ENCODE results near the gene FAM177A1. TPM values are rescaled to one million over a fixed set of nuclear protein-coding genes. Genes with fewer than 3 reads are reported as not detected.

FAM177A1 gene
- total RNA-seq (10 to 100 TPM; 35.2 to 41.5 TPM), polyA plus RNA-seq (10 to 100 TPM; 46.8 to 60.0 TPM)

- no peaks in the 10 kb centered on the region for H3K27me3 Mint-ChIP-seq
- DNase-seq, result peak; percentile 98 to 100 (median 99)
- POLR2A ChIA-PET (ENCODE audit: partially characterized antibody), result interaction anchor here (0.6 to 3.5 kb wide), 28 partner anchors 10 to 780 kb away, joined by 3 to 91 read pairs (median 4); partner anchors contain the start of genes BAZ1A, BRMS1L, NFKBIA and PPP2R3C
These were observed at the start of gene FAM177A1 for GRCh38 chr14:35046048-35046750. FAM177A1 (plus strand) TSS chr14:35046272; CDS start chr14:35046464, 192 bp downstream.

GRCh38 chr14:34997762-34998161, 48.3 kb upstream of the FAM177A1 start:
- intact Hi-C loops (cut with micrococcal nuclease), result no loop called here
- H3K4me1 Mint-ChIP-seq, result peaks cover 7 to 16% (median 10%) of the 10 kb centered on the region in 4 donors
- peaks cover 17 to 39% of the 10 kb centered on the region in 2 donors for H3K36me3 Mint-ChIP-seq
- POLR2A ChIA-PET (ENCODE audit: partially characterized antibody), result no interaction called here
- no peak overlapping the region for H3K4me3 Mint-ChIP-seq
- Histone ChIP-seq H3K36me3 (ENCODE audit: insufficient read depth, low read length) (no peaks in the 10 kb centered on the region), H3K4me3 (ENCODE audit: low read length in 2 of 2) (no peak overlapping the region), H3K27me3 (ENCODE audit: insufficient read depth, low read length) (no peaks in the 10 kb centered on the region), H3K9me3 (ENCODE audit: control insufficient read depth in 1 of 2, low read length in 2 of 2) (no peaks in the 10 kb centered on the region), H3K27ac (ENCODE audit: low read depth, low read length) (no peak overlapping the region), H3K4me1 (ENCODE audit: insufficient read depth, low read length) (peaks cover 13% of the 10 kb centered on the region)
- no peaks in the 10 kb centered on the region for H3K9me3 Mint-ChIP-seq
- no peaks in the 10 kb centered on the region for H3K27me3 Mint-ChIP-seq
- H3K27ac Mint-ChIP-seq, result peak overlapping the region in 2 of 7 donors; percentile 37 to 76
- CTCF ChIA-PET (ENCODE audit: partially characterized antibody), result interaction anchor here (0.9 kb wide), 1 partner anchor 14 kb away, joined by 3 read pairs; no protein-coding TSS in a partner anchor
- no peak for DNase-seq

More at GRCh38 chr14:35046048-35046750, at the start of gene FAM177A1:
- Histone ChIP-seq H3K27me3 (ENCODE audit: insufficient read depth, low read length) (no peaks in the 10 kb centered on the region), H3K27ac (ENCODE audit: low read depth, low read length) (peak within 1 kb of the TSS; percentile 98), H3K4me3 (ENCODE audit: low read length in 2 of 2) (peak within 1 kb of the TSS; percentile 76 to 92), H3K9me3 (ENCODE audit: control insufficient read depth in 1 of 2, low read length in 2 of 2) (no peaks in the 10 kb centered on the region), H3K36me3 (ENCODE audit: insufficient read depth, low read length) (no peaks in the 10 kb centered on the region), H3K4me1 (ENCODE audit: insufficient read depth, low read length) (peaks cover 24% of the 10 kb centered on the region)
- Mint-ChIP-seq H3K4me3 (peak within 1 kb of the TSS; percentile 87 to 100 (median 96)), H3K4me1 (peaks cover 19 to 38% (median 30%) of the 10 kb centered on the region in 4 donors), H3K27ac (peak within 1 kb of the TSS; percentile 95 to 100 (median 99)), H3K36me3 (peaks cover 5 to 27% of the 10 kb centered on the region in 2 donors), H3K9me3 (peaks cover 0 to 2% (median 0%) of the 10 kb centered on the region in 8 donors)
- intact Hi-C loops (cut with micrococcal nuclease), result loop anchor here (1.0 to 2.0 kb wide), 8 partner anchors 64 to 763 kb away; partner anchors contain the start of genes NFKBIA, PRORP, PSMA6 and RALGAPA1
- CTCF ChIA-PET (ENCODE audit: partially characterized antibody), result interaction anchor here (1.0 to 2.3 kb wide), 6 partner anchors 65 to 373 kb away, joined by 3 to 7 read pairs (median 5); partner anchors contain the start of gene NFKBIA

- no peaks in the 10 kb centered on the region for H3K27me3 Mint-ChIP-seq
- Histone ChIP-seq H3K36me3 (ENCODE audit: insufficient read depth, low read length) (no peaks in the 10 kb centered on the region), H3K9me3 (ENCODE audit: control insufficient read depth in 1 of 2, low read length in 2 of 2) (no peaks in the 10 kb centered on the region), H3K4me1 (ENCODE audit: insufficient read depth, low read length) (peaks cover 8% of the 10 kb centered on the region), H3K27ac (ENCODE audit: low read depth, low read length) (no peak overlapping the region), H3K27me3 (ENCODE audit: insufficient read depth, low read length) (no peaks in the 10 kb centered on the region), H3K4me3 (ENCODE audit: low read length in 2 of 2) (no peak overlapping the region)
- no peak overlapping the region for H3K4me3 Mint-ChIP-seq
- DNase-seq, result no peak
- peaks cover 2 to 8% (median 5%) of the 10 kb centered on the region in 4 donors for H3K4me1 Mint-ChIP-seq
- no peaks in the 10 kb centered on the region for H3K9me3 Mint-ChIP-seq
- CTCF ChIA-PET (ENCODE audit: partially characterized antibody), result no interaction called here
- H3K36me3 Mint-ChIP-seq, result peaks cover 25 to 46% of the 10 kb centered on the region in 2 donors
- POLR2A ChIA-PET (ENCODE audit: partially characterized antibody), result interaction anchor here (0.7 kb wide), 1 partner anchor 8 kb away, joined by 3 read pairs; no protein-coding TSS in a partner anchor
- H3K27ac Mint-ChIP-seq, result no peak overlapping the region
- intact Hi-C loops (cut with micrococcal nuclease), result no loop called here
These were observed 46.6 kb upstream of the FAM177A1 start for GRCh38 chr14:34999500-34999899.

- intact Hi-C loops (cut with micrococcal nuclease), result loop anchor here (10.0 kb wide), 1 partner anchor 327 kb away; no protein-coding TSS in a partner anchor
- H3K4me3 Mint-ChIP-seq, result no peak overlapping the region
These were observed 44.5 kb upstream of the FAM177A1 start for GRCh38 chr14:35001621-35002020.

GRCh38 chr14:35004839-35005238, 41.2 kb upstream of the FAM177A1 start:
- no peak overlapping the region for H3K4me3 ChIP-seq (ENCODE audit: low read length in 2 of 2)
- Mint-ChIP-seq H3K36me3 (peaks cover 29 to 45% of the 10 kb centered on the region in 2 donors), H3K4me1 (no peaks in the 10 kb centered on the region), H3K27ac (peak overlapping the region in 1 of 7 donors; percentile 47), H3K4me3 (no peak overlapping the region), H3K27me3 (no peaks in the 10 kb centered on the region), H3K9me3 (no peaks in the 10 kb centered on the region)
- POLR2A ChIA-PET (ENCODE audit: partially characterized antibody), result no interaction called here
- H3K4me1 ChIP-seq (ENCODE audit: insufficient read depth, low read length), result no peaks in the 10 kb centered on the region
- DNase-seq, result no peak
- no peaks in the 10 kb centered on the region for H3K27me3 ChIP-seq (ENCODE audit: insufficient read depth, low read length)
- CTCF ChIA-PET (ENCODE audit: partially characterized antibody), result interaction anchor here (1.4 kb wide), 1 partner anchor 24 kb away, joined by 3 read pairs; no protein-coding TSS in a partner anchor
- peaks cover 6% of the 10 kb centered on the region for H3K36me3 ChIP-seq (ENCODE audit: insufficient read depth, low read length)
- H3K9me3 ChIP-seq (ENCODE audit: control insufficient read depth in 1 of 2, low read length in 2 of 2), result no peaks in the 10 kb centered on the region
- H3K27ac ChIP-seq (ENCODE audit: low read depth, low read length), result no peak overlapping the region
- intact Hi-C loops (cut with micrococcal nuclease), result loop anchor here (10.0 kb wide), 1 partner anchor 330 kb away; no protein-coding TSS in a partner anchor

More at GRCh38 chr14:35001621-35002020, 44.5 kb upstream of the FAM177A1 start:
- Mint-ChIP-seq H3K36me3 (peaks cover 31 to 51% of the 10 kb centered on the region in 2 donors), H3K27me3 (no peaks in the 10 kb centered on the region), H3K9me3 (no peaks in the 10 kb centered on the region), H3K4me1 (peaks cover 0 to 1% (median 0%) of the 10 kb centered on the region in 4 donors), H3K27ac (peak overlapping the region in 1 of 7 donors; percentile 37)
- POLR2A ChIA-PET (ENCODE audit: partially characterized antibody), result interaction anchor here (0.6 kb wide), 1 partner anchor 287 kb away, joined by 3 read pairs; the partner anchor contains the start of gene CFL2
- DNase-seq, result no peak
- CTCF ChIA-PET (ENCODE audit: partially characterized antibody), result interaction anchor here (0.6 kb wide), 1 partner anchor 153 kb away, joined by 4 read pairs; no protein-coding TSS in a partner anchor
- no peaks in the 10 kb centered on the region for H3K9me3 ChIP-seq (ENCODE audit: control insufficient read depth in 1 of 2, low read length in 2 of 2)
- no peaks in the 10 kb centered on the region for H3K4me1 ChIP-seq (ENCODE audit: insufficient read depth, low read length)
- no peaks in the 10 kb centered on the region for H3K27me3 ChIP-seq (ENCODE audit: insufficient read depth, low read length)
- H3K4me3 ChIP-seq (ENCODE audit: low read length in 2 of 2), result no peak overlapping the region
- no peak overlapping the region for H3K27ac ChIP-seq (ENCODE audit: low read depth, low read length)
- peaks cover 6% of the 10 kb centered on the region for H3K36me3 ChIP-seq (ENCODE audit: insufficient read depth, low read length)

GRCh38 chr14:35016568-35016967, 29.5 kb upstream of the FAM177A1 start:
- no peaks in the 10 kb centered on the region for H3K27me3 ChIP-seq (ENCODE audit: insufficient read depth, low read length)
- peaks cover 0 to 4% (median 2%) of the 10 kb centered on the region in 4 donors for H3K4me1 Mint-ChIP-seq
- intact Hi-C loops (cut with micrococcal nuclease), result no loop called here
- H3K4me3 Mint-ChIP-seq, result no peak overlapping the region
- no peak overlapping the region for H3K4me3 ChIP-seq (ENCODE audit: low read length in 2 of 2)
- peak overlapping the region in 2 of 7 donors; percentile 29 to 53 for H3K27ac Mint-ChIP-seq
- ChIA-PET POLR2A (ENCODE audit: partially characterized antibody) (no interaction called here), CTCF (ENCODE audit: partially characterized antibody) (interaction anchor here (0.8 kb wide), 1 partner anchor 395 kb away, joined by 3 read pairs; no protein-coding TSS in a partner anchor)
- no peaks in the 10 kb centered on the region for H3K9me3 Mint-ChIP-seq
- DNase-seq, result no peak
- no peaks in the 10 kb centered on the region for H3K4me1 ChIP-seq (ENCODE audit: insufficient read depth, low read length)
- H3K9me3 ChIP-seq (ENCODE audit: control insufficient read depth in 1 of 2, low read length in 2 of 2), result no peaks in the 10 kb centered on the region
- H3K36me3 ChIP-seq (ENCODE audit: insufficient read depth, low read length), result peaks cover 44% of the 10 kb centered on the region
- no peaks in the 10 kb centered on the region for H3K27me3 Mint-ChIP-seq
- no peak overlapping the region for H3K27ac ChIP-seq (ENCODE audit: low read depth, low read length)
- peaks cover 70 to 74% of the 10 kb centered on the region in 2 donors for H3K36me3 Mint-ChIP-seq

- no peak for DNase-seq
- Histone ChIP-seq H3K9me3 (ENCODE audit: control insufficient read depth in 1 of 2, low read length in 2 of 2) (no peaks in the 10 kb centered on the region), H3K27ac (ENCODE audit: low read depth, low read length) (no peak overlapping the region), H3K27me3 (ENCODE audit: insufficient read depth, low read length) (no peaks in the 10 kb centered on the region), H3K4me3 (ENCODE audit: low read length in 2 of 2) (no peak overlapping the region), H3K4me1 (ENCODE audit: insufficient read depth, low read length) (no peaks in the 10 kb centered on the region), H3K36me3 (ENCODE audit: insufficient read depth, low read length) (peaks cover 27% of the 10 kb centered on the region)
- Mint-ChIP-seq H3K4me3 (no peak overlapping the region), H3K4me1 (peaks cover 0 to 4% (median 2%) of the 10 kb centered on the region in 4 donors), H3K9me3 (no peaks in the 10 kb centered on the region), H3K36me3 (peaks cover 67 to 73% of the 10 kb centered on the region in 2 donors), H3K27ac (peak overlapping the region in 1 of 7 donors; percentile 26), H3K27me3 (no peaks in the 10 kb centered on the region)
- ChIA-PET CTCF (ENCODE audit: partially characterized antibody) (no interaction called here), POLR2A (ENCODE audit: partially characterized antibody) (no interaction called here)
- intact Hi-C loops (cut with micrococcal nuclease), result no loop called here
These were observed 25.4 kb upstream of the FAM177A1 start for GRCh38 chr14:35020713-35021112.
